Fibroblast of skin of back (primary cell): ENCODE data around the gene CBFA2T3.
"Not testable (repeated sequence)": the region's sequence is repeated elsewhere in the genome, so short reads cannot be mapped to it uniquely, and the experiment has no call there.

Source experiments
- DNase-seq: peaks from one replicate; pipeline ENCODE4 v3.0.0-alpha.2; 2013

The CBFA2T3 gene

GRCh38 chr16:89012622-89012995 lies 35.6 kb upstream of the CBFA2T3 start:
- DNase-seq, result no peak

GRCh38 chr16:89011909-89012621 lies 35.1 kb upstream of the CBFA2T3 start:
- no peak for DNase-seq

- no peak for DNase-seq
Observed at GRCh38 chr16:89010210-89010925, 33.4 kb upstream of the CBFA2T3 start.

GRCh38 chr16:89009343-89010209 lies 32.6 kb upstream of the CBFA2T3 start:
- no peak for DNase-seq

- DNase-seq, result not testable (repeated sequence)
Observed at GRCh38 chr16:89008796-89009195, 31.8 kb upstream of the CBFA2T3 start.

- DNase-seq, result no peak
Observed at GRCh38 chr16:89007371-89008249, 30.6 kb upstream of the CBFA2T3 start.

GRCh38 chr16:89006036-89006752 lies 29.2 kb upstream of the CBFA2T3 start:
- no peak for DNase-seq

GRCh38 chr16:89005201-89006035 lies 28.4 kb upstream of the CBFA2T3 start:
- no peak for DNase-seq

- no peak for DNase-seq
Observed at GRCh38 chr16:89004209-89004831, 27.3 kb upstream of the CBFA2T3 start.

- DNase-seq, result no peak
Observed at GRCh38 chr16:89003831-89004208, 26.8 kb upstream of the CBFA2T3 start.

GRCh38 chr16:89002851-89003830 lies 26.1 kb upstream of the CBFA2T3 start:
- DNase-seq, result no peak

GRCh38 chr16:89002081-89002480 lies 25.1 kb upstream of the CBFA2T3 start:
- DNase-seq, result not testable (repeated sequence)

GRCh38 chr16:89001117-89002027 lies 24.4 kb upstream of the CBFA2T3 start:
- DNase-seq, result no peak

- no peak for DNase-seq
Observed at GRCh38 chr16:89000207-89000959, 23.4 kb upstream of the CBFA2T3 start.

GRCh38 chr16:88999457-89000206 lies 22.6 kb upstream of the CBFA2T3 start:
- DNase-seq, result no peak
